Measurements from ENCODE around the gene TMEM59L. TPM values are rescaled to one million over a fixed set of nuclear protein-coding genes. Genes with fewer than 3 reads are reported as not detected.

The TMEM59L gene
- total and polyA plus RNA-seq, 9 of the 15 experiments (the other 6 are each of a cell fraction or from before 2014, with no cell fraction given): 0.37 TPM; not detected in 8

DNA sequence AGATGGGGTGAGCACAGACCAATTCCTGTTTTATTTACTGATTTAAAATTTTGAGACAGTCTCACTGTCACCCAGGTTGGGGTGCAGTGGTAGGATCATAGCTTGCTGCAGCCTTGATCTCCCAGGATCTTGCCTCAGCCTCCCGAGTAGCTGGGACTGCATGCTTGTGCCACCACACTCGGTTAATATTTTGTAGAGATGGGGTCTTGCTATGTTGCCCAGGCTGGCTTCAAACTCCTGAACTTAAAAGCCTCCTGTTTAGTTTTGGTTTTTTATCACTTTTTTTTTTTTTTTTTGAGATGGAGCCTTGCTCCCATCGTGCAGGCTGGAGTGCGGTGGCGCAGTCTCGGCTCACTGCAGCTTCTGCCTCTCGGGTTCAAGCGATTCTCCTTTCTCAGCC is 36.3 kb upstream of the TMEM59L start:
- DNase-seq (ENCODE audit: extremely low read depth in 1 of 4, low spot score in 3 of 4) (no peak), FAIRE-seq (no peak), ATAC-seq (no peak)
- H3K27ac ChIP-seq (ENCODE audit: extremely low read depth, low read depth, low read length): no peak overlapping the region
- intact Hi-C loops (cut with micrococcal nuclease) (no loop called here), in situ Hi-C loops (cut with MboI) (no loop called here)
- peaks cover 7% of the 10 kb centered on the region for H3K9me1 ChIP-seq (ENCODE audit: control insufficient read depth, insufficient read depth, low read length)
- peaks cover 30% of the 10 kb centered on the region for H3K79me2 ChIP-seq (ENCODE audit: control insufficient read depth, insufficient read depth, low read length)
- H3K9ac ChIP-seq (ENCODE audit: insufficient read depth in 1 of 2, low read depth in 2 of 2, low read length in 2 of 2): no peak overlapping the region
- no peak overlapping the region for H3K4me3 ChIP-seq
- H2AFZ ChIP-seq (ENCODE audit: low read depth, low read length): no peak overlapping the region
- H3K36me3 ChIP-seq (ENCODE audit: control insufficient read depth, insufficient read depth, low read length): peaks cover 57% of the 10 kb centered on the region
- H3K4me1 ChIP-seq (replicated peaks in 1 of 2; ENCODE audit: control insufficient read depth in 2 of 2, insufficient read depth in 2 of 2, low read length in 2 of 2): peaks cover 12 to 28% of the 10 kb centered on the region in 2 experiments; a peak in 4 of 5 replicates
- WGBS (ENCODE audit: insufficient coverage, low coverage, missing lambda C conversion rate): 88% methylated on average over 2 of the region's 8 CpGs
- H3K4me2 ChIP-seq (ENCODE audit: insufficient read depth, low read length): no peak overlapping the region
- no peak for TF ChIP-seq CBX5 (IDR thresholded peaks at IDR 0.05; ENCODE audit: borderline replicate concordance, low read depth)
- TF ChIP-seq MBD1 (CRISPR knock-in tag; IDR thresholded peaks at IDR 0.05): no peak
- no peak for TF ChIP-seq ZNF717 (CRISPR knock-in tag; IDR thresholded peaks at IDR 0.05)
- TF ChIP-seq SRSF7 (optimal IDR thresholded peaks at IDR 0.05; ENCODE audit: low read depth, low read length): no peak
- no peak for TF ChIP-seq TSHZ1 (CRISPR knock-in tag; IDR thresholded peaks at IDR 0.05)
- 0 out of 2 replicates have a peak, but pooled peaks have one; percentile 11 for TF ChIP-seq BCOR (IDR thresholded peaks at IDR 0.05)
- TF ChIP-seq HNRNPK (IDR thresholded peaks at IDR 0.05; ENCODE audit: low read depth, low read length, poor library complexity, severe bottlenecking): no peak
- no peak for TF ChIP-seq ZNF76 (CRISPR knock-in tag; IDR thresholded peaks at IDR 0.05; ENCODE audit: borderline replicate concordance)
- TF ChIP-seq BRF1 (IDR thresholded peaks at IDR 0.05; ENCODE audit: borderline replicate concordance, extremely low read depth, insufficient read length): no peak
- peak; percentile 12 for TF ChIP-seq RBM25 (IDR thresholded peaks at IDR 0.05; ENCODE audit: low read depth, low read length, severe bottlenecking)
- 0 out of 2 replicates have a peak, but pooled peaks have one; percentile 16 for TF ChIP-seq SUPT5H (IDR thresholded peaks at IDR 0.05)
- TF ChIP-seq ADNP (tag; IDR thresholded peaks at IDR 0.05): no peak
- no peak for TF ChIP-seq TEAD2 (tag; IDR thresholded peaks at IDR 0.05)
- TF ChIP-seq ZNF121 (CRISPR knock-in tag; conservative IDR thresholded peaks at IDR 0.05): peak; percentile 91
- TF ChIP-seq POLR2A (conservative IDR thresholded peaks at IDR 0.05): peak; percentile 8; the same call in 1 of the 2 replicates
- BruUV-seq (replicated peaks): no TSS peak
- no peaks in the 10 kb centered on the region for H3K9me3 ChIP-seq (replicated peaks; ENCODE audit: control insufficient read depth, insufficient read depth, low read depth, low read length)
- POLR2A ChIA-PET: interaction anchor here (0.8 to 2.4 kb wide), 6 partner anchors 9 to 190 kb away, joined by 3 to 17 read pairs (median 4); partner anchors contain the start of genes GDF15 and REX1BD
- H4K20me1 ChIP-seq (replicated peaks; ENCODE audit: control insufficient read depth, insufficient read depth, low read length): peaks cover 14% of the 10 kb centered on the region
- CTCF ChIA-PET (ENCODE audit: low intra/inter-chr PET ratio): no interaction called here
- no peaks in the 10 kb centered on the region; a peak in 1 of 5 replicates for H3K27me3 ChIP-seq (ENCODE audit: control insufficient read depth in 2 of 2, insufficient read depth in 2 of 2, low read length in 2 of 2)
